Measurements from ENCODE around the gene SLC2A4RG.

SLC2A4RG gene

DNA sequence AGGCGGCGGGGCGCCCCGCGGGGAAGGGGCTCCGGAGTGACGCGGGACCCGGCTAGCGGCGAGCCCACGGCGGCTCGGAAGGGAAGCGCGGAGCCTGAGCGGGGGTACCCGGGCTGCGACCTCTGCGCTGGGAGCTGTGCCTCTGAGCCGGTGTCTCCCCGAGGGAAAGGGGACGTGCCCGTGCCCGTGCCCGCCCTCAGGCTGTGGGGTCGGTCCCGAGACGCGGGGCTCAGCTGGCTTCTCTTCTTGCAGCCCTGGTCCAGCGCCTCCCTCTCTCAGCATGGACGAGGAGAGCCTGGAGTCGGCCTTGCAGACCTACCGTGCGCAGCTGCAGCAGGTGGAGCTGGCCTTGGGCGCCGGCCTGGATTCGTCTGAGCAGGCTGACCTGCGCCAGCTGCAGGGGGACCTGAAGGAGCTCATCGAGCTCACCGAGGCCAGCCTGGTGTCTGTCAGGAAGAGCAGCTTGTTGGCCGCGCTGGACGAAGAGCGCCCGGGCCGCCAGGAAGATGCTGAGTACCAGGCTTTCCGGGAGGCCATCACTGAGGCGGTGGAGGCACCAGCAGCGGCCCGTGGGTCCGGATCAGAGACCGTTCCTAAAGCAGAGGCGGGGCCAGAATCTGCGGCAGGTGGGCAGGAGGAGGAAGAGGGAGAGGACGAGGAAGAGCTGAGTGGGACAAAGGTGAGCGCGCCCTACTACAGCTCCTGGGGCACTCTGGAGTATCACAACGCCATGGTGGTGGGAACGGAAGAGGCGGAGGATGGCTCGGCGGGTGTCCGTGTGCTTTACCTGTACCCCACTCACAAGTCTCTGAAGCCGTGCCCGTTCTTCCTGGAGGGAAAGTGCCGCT is 31.1 kb upstream of the SLC2A4RG start:
- Histone ChIP-seq H3K4me3 (ENCODE audit: severe bottlenecking) (peak overlapping the region; percentile 72), H3K27me3 (ENCODE audit: insufficient read depth, poor library complexity, severe bottlenecking) (no peaks in the 10 kb centered on the region), H3K9me3 (ENCODE audit: severe bottlenecking) (no peaks in the 10 kb centered on the region), H3K36me3 (ENCODE audit: low read depth) (peaks cover 77% of the 10 kb centered on the region), H3K27ac (ENCODE audit: poor library complexity, severe bottlenecking) (peak overlapping the region; percentile 73), H3K4me1 (ENCODE audit: insufficient read depth, poor library complexity, severe bottlenecking) (peaks cover 11% of the 10 kb centered on the region)
- DNase-seq (ENCODE audit: low spot score) = peak; percentile 89
- no peak for ATAC-seq (ENCODE audit: low read depth)
- no peak for TF ChIP-seq CTCF (IDR thresholded peaks at IDR 0.05; ENCODE audit: poor library complexity, severe bottlenecking)

DNA sequence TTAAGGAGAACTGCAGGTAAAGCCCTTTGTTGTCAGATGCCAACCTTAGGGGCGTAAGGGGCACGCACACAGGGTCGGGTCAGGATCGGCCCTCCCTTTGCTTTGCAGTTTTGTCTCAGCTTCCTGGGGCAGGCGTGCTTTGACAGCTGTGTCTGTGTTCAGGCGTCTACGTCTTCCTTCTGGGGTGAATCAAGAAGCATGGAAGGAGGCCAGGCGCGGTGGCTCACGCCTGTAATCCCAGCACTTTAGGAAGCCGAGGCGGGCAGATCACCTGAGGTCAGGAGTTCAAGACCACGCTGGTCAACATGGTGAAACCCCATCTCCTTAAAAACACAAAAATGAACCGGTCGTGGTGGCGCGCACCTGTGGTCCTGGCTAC is 30.4 kb upstream of the SLC2A4RG start:
- Histone ChIP-seq H3K36me3 (ENCODE audit: low read depth) (peaks cover 82% of the 10 kb centered on the region), H3K4me3 (ENCODE audit: severe bottlenecking) (peak overlapping the region; percentile 72), H3K27me3 (ENCODE audit: insufficient read depth, poor library complexity, severe bottlenecking) (no peaks in the 10 kb centered on the region), H3K9me3 (ENCODE audit: severe bottlenecking) (peaks cover 2% of the 10 kb centered on the region), H3K27ac (ENCODE audit: poor library complexity, severe bottlenecking) (no peak overlapping the region), H3K4me1 (ENCODE audit: insufficient read depth, poor library complexity, severe bottlenecking) (peaks cover 11% of the 10 kb centered on the region)
- TF ChIP-seq CTCF (IDR thresholded peaks at IDR 0.05; ENCODE audit: poor library complexity, severe bottlenecking) = no peak
- ATAC-seq (ENCODE audit: low read depth) (no peak), DNase-seq (ENCODE audit: low spot score) (peak; percentile 74)

- Histone ChIP-seq H3K4me1 (ENCODE audit: insufficient read depth, poor library complexity, severe bottlenecking) (peaks cover 9% of the 10 kb centered on the region), H3K27ac (ENCODE audit: poor library complexity, severe bottlenecking) (no peak overlapping the region), H3K9me3 (ENCODE audit: severe bottlenecking) (peaks cover 10% of the 10 kb centered on the region), H3K27me3 (ENCODE audit: insufficient read depth, poor library complexity, severe bottlenecking) (no peaks in the 10 kb centered on the region), H3K36me3 (ENCODE audit: low read depth) (peaks cover 82% of the 10 kb centered on the region), H3K4me3 (ENCODE audit: severe bottlenecking) (no peak overlapping the region)
- TF ChIP-seq CTCF (IDR thresholded peaks at IDR 0.05; ENCODE audit: poor library complexity, severe bottlenecking) = no peak
- DNase-seq (ENCODE audit: low spot score) = peak; percentile 65
- ATAC-seq (ENCODE audit: low read depth) = no peak
Measured at GRCh38 chr20:63711085-63711645, 28.4 kb upstream of the SLC2A4RG start.

DNA sequence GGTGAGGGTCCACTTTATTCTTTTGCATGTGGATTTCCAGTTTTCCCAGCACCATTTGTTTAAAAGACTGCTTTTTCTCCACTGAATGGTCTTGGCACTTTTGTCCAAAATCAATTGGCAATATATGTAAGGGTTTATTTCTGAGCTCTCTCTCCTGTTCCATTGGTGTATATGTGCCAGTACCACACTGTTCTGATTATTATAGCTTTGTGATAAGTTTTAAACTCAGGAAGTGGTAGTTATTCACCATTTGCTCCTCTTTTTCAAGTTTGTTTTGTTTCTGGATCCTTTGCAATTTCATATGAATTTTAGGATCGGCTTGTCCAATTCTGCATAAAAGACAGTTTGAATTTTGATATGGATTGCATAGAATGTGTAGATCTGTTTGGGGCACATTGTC is 27.4 kb upstream of the SLC2A4RG start:
- Histone ChIP-seq H3K4me1 (ENCODE audit: insufficient read depth, poor library complexity, severe bottlenecking) (peaks cover 4% of the 10 kb centered on the region), H3K4me3 (ENCODE audit: severe bottlenecking) (no peak overlapping the region), H3K36me3 (ENCODE audit: low read depth) (peaks cover 86% of the 10 kb centered on the region), H3K9me3 (ENCODE audit: severe bottlenecking) (peaks cover 10% of the 10 kb centered on the region), H3K27ac (ENCODE audit: poor library complexity, severe bottlenecking) (no peak overlapping the region), H3K27me3 (ENCODE audit: insufficient read depth, poor library complexity, severe bottlenecking) (no peaks in the 10 kb centered on the region)
- DNase-seq (ENCODE audit: low spot score) (no peak), ATAC-seq (ENCODE audit: low read depth) (no peak)
- TF ChIP-seq CTCF (IDR thresholded peaks at IDR 0.05; ENCODE audit: poor library complexity, severe bottlenecking) = no peak

DNA sequence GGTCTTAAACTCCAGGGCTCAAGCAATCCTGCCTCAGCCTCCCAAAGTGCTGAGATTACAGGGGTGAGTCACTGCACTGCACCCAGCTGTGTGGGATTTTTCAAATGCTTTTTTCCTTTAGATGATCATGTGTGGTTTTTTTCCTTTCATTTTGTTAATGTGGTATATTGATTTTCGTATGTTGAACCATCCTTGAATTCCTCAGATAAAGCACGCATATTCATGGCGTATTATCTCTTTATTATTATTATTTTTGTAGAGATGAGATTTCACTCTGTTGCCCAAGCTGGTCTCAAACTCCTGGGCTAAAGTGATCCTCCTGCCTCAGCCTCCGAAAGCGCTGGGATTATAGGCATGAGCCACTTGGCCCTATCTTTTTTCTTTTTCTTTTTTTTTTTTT is 24.7 kb upstream of the SLC2A4RG start:
- Histone ChIP-seq H3K4me1 (ENCODE audit: insufficient read depth, poor library complexity, severe bottlenecking) (no peaks in the 10 kb centered on the region), H3K4me3 (ENCODE audit: severe bottlenecking) (no peak overlapping the region), H3K27ac (ENCODE audit: poor library complexity, severe bottlenecking) (no peak overlapping the region), H3K27me3 (ENCODE audit: insufficient read depth, poor library complexity, severe bottlenecking) (no peaks in the 10 kb centered on the region), H3K36me3 (ENCODE audit: low read depth) (peaks cover 100% of the 10 kb centered on the region), H3K9me3 (ENCODE audit: severe bottlenecking) (peaks cover 22% of the 10 kb centered on the region)
- ATAC-seq (ENCODE audit: low read depth) (no peak), DNase-seq (ENCODE audit: low spot score) (no peak)
- no peak for TF ChIP-seq CTCF (IDR thresholded peaks at IDR 0.05; ENCODE audit: poor library complexity, severe bottlenecking)

Data from RWPE2 (cell line).